Measurements from ENCODE around the gene FBRS.
A peak's percentile ranks its signal among the peaks of the same experiment; 100 is the strongest.

Gene FBRS

GRCh38 chr16:30657866-30658730 is at the start of gene FBRS:
FBRS (plus strand) TSS chr16:30658431; CDS start chr16:30659519, 1,088 bp downstream.
- TF ChIP-seq TAF1 (IDR thresholded peaks at IDR 0.05; ENCODE audit: low read depth) (peak; percentile 45; the same call in 1 of the 2 replicates), REST (IDR thresholded peaks at IDR 0.05; ENCODE audit: low read depth) (no peak), NFIC (IDR thresholded peaks at IDR 0.05) (0 out of 2 replicates have a peak, but pooled peaks have one; percentile 5), YY1 (IDR thresholded peaks at IDR 0.05; ENCODE audit: low read depth) (peak; percentile 71), TEAD4 (IDR thresholded peaks at IDR 0.05) (no peak), RAD21 (IDR thresholded peaks at IDR 0.05; ENCODE audit: low read depth) (peak; percentile 61), ZBTB7A (IDR thresholded peaks at IDR 0.05; ENCODE audit: low read depth) (no peak), TCF12 (IDR thresholded peaks at IDR 0.05; ENCODE audit: low read depth) (peak; percentile 18; the same call in 1 of the 2 replicates), MAX (IDR thresholded peaks at IDR 0.05) (peak; percentile 46; the same call in 1 of the 2 replicates), CREB1 (IDR thresholded peaks at IDR 0.05; ENCODE audit: low read depth) (peak; percentile 86), EGR1 (IDR thresholded peaks at IDR 0.05) (peak; percentile 72), CEBPB (IDR thresholded peaks at IDR 0.05) (0 out of 2 replicates have a peak, but pooled peaks have one; percentile 13), EP300 (IDR thresholded peaks at IDR 0.05; ENCODE audit: borderline replicate concordance) (no peak; the same call in 1 of the 2 replicates), FOXM1 (IDR thresholded peaks at IDR 0.05; ENCODE audit: borderline replicate concordance, low read depth) (no peak)
- TF ChIP-seq, protein P1, sequence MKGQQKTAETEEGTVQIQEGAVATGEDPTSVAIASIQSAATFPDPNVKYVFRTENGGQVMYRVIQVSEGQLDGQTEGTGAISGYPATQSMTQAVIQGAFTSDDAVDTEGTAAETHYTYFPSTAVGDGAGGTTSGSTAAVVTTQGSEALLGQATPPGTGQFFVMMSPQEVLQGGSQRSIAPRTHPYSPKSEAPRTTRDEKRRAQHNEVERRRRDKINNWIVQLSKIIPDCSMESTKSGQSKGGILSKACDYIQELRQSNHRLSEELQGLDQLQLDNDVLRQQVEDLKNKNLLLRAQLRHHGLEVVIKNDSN (IDR thresholded peaks at IDR 0.05), result no peak

- TF ChIP-seq TCF12 (IDR thresholded peaks at IDR 0.05; ENCODE audit: low read depth) (no peak), EP300 (IDR thresholded peaks at IDR 0.05; ENCODE audit: borderline replicate concordance) (0 out of 2 replicates have a peak, but pooled peaks have one; percentile 7), EGR1 (IDR thresholded peaks at IDR 0.05) (no peak), CEBPB (IDR thresholded peaks at IDR 0.05) (no peak), RAD21 (IDR thresholded peaks at IDR 0.05; ENCODE audit: low read depth) (no peak), TAF1 (IDR thresholded peaks at IDR 0.05; ENCODE audit: low read depth) (no peak), NFIC (IDR thresholded peaks at IDR 0.05) (0 out of 2 replicates have a peak, but pooled peaks have one; percentile 15), FOXM1 (IDR thresholded peaks at IDR 0.05; ENCODE audit: borderline replicate concordance, low read depth) (no peak), MAX (IDR thresholded peaks at IDR 0.05) (peak; percentile 1; the same call in 1 of the 2 replicates), CREB1 (IDR thresholded peaks at IDR 0.05; ENCODE audit: low read depth) (no peak)
These were observed 49.0 kb upstream of the FBRS start for GRCh38 chr16:30609002-30609925.

DNA sequence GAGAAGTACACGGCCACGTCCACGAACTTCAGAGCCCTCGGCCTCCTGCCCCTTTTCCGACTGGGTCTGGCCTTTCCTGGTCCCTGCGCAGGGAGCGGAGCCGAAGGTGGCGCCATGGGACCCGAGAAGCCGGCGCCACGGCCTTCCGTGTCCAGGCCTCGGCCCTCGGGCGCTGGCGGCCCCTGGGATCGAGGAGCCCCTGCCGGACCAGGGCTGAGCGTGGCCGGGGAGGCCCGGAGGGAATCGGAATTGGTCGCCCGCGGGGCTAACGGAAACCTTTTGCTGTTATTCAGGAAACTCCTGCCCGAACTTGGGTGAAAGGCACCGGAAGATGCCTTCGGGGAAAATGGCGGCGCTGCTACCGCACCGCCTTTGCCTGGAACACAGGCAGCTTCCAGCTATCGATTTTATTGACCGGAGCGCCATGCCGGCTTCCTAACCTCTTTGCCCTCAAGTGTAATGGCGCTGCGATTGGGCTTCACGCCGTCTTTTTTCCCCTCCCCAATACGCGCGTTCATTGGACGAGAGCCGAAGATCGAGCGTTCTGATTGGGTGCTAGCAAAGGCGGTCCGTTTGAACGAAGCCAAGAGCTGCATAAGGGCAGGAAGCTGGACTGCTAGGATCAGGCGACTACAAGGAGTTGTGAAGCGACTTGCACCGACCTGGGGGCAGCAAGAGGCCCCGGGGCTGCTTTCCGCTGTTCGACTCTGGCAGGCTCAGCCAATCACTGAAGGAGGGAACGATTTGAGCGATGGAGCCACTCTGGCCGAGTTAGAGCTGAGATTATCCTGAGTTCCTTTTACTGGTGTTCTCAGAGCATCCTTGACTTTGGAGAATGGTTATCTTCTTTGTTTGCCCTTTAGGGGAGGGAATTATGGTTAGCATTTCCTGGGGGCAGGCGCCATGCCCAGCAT is 48.0 kb upstream of the FBRS start, which contains the start of gene ZNF689:
ZNF689 (minus strand) TSS at position 464 of the 914 bp plus-strand sequence; CDS start at position 116, 348 bp downstream.
- TF ChIP-seq YY1 (IDR thresholded peaks at IDR 0.05; ENCODE audit: low read depth) (peak; percentile 99), ZBTB7A (IDR thresholded peaks at IDR 0.05; ENCODE audit: low read depth) (no peak), EGR1 (IDR thresholded peaks at IDR 0.05) (peak; percentile 75), TAF1 (IDR thresholded peaks at IDR 0.05; ENCODE audit: low read depth) (peak; percentile 94), MAX (IDR thresholded peaks at IDR 0.05) (peak; percentile 57; the same call in 1 of the 2 replicates), NFIC (IDR thresholded peaks at IDR 0.05) (no peak), FOXM1 (IDR thresholded peaks at IDR 0.05; ENCODE audit: borderline replicate concordance, low read depth) (peak; percentile 45; the same call in 1 of the 2 replicates)

DNA sequence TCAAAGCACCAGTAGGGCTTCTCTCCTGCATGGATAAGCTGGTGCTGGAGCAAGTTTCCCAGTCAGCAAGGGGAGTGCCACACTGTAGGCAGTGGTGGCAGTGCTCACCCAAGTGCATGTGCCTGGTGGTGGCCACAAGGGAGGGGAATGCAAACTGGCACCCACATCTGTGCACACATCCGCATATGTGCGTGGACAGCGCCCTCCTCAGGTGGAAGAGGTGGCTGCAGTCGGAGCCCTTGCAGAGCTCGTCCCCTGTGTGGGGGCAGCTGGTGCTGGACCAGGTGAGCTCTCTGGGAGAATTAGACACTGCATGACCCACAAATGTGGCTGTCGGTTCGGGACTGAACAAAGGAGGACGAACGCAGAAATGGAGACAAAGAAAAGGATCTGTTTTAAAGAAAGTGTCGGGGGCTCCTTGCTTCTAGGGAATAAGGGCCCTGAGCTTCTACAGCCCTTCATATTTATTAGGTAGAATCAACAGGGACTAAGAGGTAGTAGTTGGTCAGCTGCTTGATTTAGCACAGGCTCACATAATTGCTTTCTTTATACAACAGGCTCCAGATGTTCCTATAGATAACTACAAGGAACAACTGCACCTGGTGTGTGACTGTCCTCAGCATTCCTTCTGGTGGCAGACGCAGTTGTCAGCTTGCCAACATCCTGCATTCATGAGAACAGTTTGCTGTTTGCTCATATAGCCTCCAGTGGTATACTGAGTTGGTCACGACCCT is 42.7 kb upstream of the FBRS start:
- TF ChIP-seq TEAD4 (IDR thresholded peaks at IDR 0.05), result no peak
- TF ChIP-seq RAD21 (IDR thresholded peaks at IDR 0.05; ENCODE audit: low read depth), result peak; percentile 68

DNA sequence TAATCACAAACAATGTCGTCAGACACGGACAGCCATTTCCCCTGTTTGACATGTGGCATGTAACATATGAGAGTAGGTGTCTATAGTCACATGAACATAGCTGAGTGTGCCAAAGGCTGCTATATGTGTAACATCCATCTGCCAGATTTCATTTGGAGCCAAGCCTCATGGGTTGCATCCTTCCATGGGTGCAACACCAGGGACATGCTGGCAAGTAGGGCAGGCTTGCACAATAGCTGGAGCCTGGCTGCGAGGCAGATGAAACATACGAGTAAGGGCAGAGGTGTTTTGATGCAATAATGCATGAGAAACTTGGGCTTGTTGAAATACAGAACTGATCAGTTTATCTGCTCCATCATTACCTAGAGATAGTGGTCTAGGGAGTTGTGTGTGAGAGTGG is 39.0 kb upstream of the FBRS start:
- TF ChIP-seq MAX (IDR thresholded peaks at IDR 0.05) (no peak), FOXM1 (IDR thresholded peaks at IDR 0.05; ENCODE audit: borderline replicate concordance, low read depth) (no peak), YY1 (IDR thresholded peaks at IDR 0.05; ENCODE audit: low read depth) (no peak), TEAD4 (IDR thresholded peaks at IDR 0.05) (no peak), TCF12 (IDR thresholded peaks at IDR 0.05; ENCODE audit: low read depth) (no peak), ZBTB7A (IDR thresholded peaks at IDR 0.05; ENCODE audit: low read depth) (no peak), CREB1 (IDR thresholded peaks at IDR 0.05; ENCODE audit: low read depth) (no peak), EP300 (IDR thresholded peaks at IDR 0.05; ENCODE audit: borderline replicate concordance) (no peak), NFIC (IDR thresholded peaks at IDR 0.05) (no peak), RAD21 (IDR thresholded peaks at IDR 0.05; ENCODE audit: low read depth) (no peak), TAF1 (IDR thresholded peaks at IDR 0.05; ENCODE audit: low read depth) (no peak), EGR1 (IDR thresholded peaks at IDR 0.05) (no peak), REST (IDR thresholded peaks at IDR 0.05; ENCODE audit: low read depth) (no peak), CEBPB (IDR thresholded peaks at IDR 0.05) (no peak)
- TF ChIP-seq, protein P1 (IDR thresholded peaks at IDR 0.05), result no peak

All from Ishikawa (cell line).